D721Med (cell line): ENCODE results near the gene SOD2.

Experiments used
- DNase-seq: peaks from one replicate; pipeline ENCODE4 v3.0.0; 2011; ENCODE audit warnings: low spot score; ENCODE audit not compliant: insufficient read length
- FAIRE-seq: peaks from 2 replicates; lab custom pipeline; 2011; peaks lifted over from hg19 to GRCh38; lab: Jason Lieb, UNC
- TF ChIP-seq, protein P1 (sequence below): IDR thresholded peaks from 2 replicates; pipeline ENCODE4 v1.5.1; 2012; ENCODE audit warnings: mild to moderate bottlenecking, control low read depth; ENCODE audit not compliant: insufficient read depth; ENCODE audit errors: missing control alignments

SOD2 gene

GRCh38 chr6:159655409-159655988 lies 37.5 kb downstream of the SOD2 start:
- DNase-seq (no peak), FAIRE-seq (no peak)
- TF ChIP-seq, protein P1, sequence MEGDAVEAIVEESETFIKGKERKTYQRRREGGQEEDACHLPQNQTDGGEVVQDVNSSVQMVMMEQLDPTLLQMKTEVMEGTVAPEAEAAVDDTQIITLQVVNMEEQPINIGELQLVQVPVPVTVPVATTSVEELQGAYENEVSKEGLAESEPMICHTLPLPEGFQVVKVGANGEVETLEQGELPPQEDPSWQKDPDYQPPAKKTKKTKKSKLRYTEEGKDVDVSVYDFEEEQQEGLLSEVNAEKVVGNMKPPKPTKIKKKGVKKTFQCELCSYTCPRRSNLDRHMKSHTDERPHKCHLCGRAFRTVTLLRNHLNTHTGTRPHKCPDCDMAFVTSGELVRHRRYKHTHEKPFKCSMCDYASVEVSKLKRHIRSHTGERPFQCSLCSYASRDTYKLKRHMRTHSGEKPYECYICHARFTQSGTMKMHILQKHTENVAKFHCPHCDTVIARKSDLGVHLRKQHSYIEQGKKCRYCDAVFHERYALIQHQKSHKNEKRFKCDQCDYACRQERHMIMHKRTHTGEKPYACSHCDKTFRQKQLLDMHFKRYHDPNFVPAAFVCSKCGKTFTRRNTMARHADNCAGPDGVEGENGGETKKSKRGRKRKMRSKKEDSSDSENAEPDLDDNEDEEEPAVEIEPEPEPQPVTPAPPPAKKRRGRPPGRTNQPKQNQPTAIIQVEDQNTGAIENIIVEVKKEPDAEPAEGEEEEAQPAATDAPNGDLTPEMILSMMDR = no peak

DNA sequence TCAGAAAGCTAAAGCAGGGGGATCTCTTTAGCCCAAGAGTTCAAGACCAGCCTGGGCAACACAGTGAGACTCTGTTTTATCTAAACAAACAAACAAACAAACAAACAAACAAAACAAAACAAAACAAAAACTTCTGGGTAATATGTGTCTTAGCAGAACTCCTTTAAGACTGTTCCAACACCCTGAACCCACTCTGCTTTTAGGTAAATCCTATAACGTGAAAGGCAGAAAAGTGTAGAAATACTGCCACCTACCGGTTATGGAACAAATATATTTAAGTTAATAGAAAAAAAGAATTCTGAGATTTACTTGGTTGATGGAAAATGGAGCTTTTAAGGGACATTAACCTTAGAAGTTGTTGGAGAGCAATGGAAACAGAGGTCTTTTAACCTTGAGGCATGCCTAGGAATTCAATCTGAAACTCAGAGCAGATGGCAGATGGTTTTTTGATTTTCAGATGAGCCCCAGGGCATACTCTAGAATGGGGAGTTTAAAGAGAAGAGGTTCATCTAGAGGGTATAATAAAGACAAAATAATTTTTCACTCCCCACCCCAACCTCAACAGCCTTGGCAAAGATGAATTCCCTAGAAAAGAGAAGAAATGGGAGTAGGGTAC lies 38.5 kb downstream of the SOD2 start:
- TF ChIP-seq, protein P1 = peak; percentile 77
- FAIRE-seq = no peak
- no peak for DNase-seq

DNA sequence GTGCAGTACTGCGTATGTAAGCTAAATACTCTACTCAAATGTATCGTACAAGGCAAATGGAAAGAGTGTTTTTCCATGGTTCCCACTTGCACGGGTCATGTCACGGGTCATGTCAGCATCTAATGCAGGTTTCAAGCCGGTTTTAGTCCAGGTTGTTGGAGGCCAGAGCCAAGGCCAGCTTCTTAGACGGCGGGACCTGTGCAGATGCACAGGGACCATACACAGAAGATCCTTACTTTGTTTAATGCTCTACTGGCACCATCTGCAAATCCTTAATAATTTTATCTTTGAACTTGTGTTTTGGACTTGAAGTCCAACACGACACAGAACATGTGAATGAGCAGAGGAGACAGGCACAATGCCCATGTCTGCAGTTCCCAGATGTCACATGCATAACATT lies 42.7 kb downstream of the SOD2 start:
- FAIRE-seq (no peak), DNase-seq (no peak)
- TF ChIP-seq, protein P1 = no peak

GRCh38 chr6:159649441-159649840 lies 43.6 kb downstream of the SOD2 start:
- no peak for FAIRE-seq
- TF ChIP-seq, protein P1 = no peak
- no peak for DNase-seq

DNA sequence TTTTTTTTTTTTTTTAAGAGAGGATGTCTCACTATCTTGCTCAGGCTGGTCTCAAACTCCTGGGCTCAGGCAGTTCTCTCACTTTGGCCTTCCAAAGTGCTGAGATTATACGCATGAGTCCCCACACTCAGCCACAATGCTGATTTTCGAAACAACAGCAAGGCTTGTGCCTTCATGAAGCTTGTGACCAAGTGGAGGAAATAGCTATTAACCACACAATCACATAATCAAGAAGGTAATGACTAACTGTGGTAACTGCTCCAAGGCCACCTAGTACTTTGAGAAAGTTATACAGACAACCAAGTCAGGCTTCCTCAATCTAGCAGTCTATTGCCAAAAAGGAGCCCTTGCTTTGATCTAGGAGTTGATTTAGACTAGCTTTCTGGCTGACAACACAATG lies 46.3 kb downstream of the SOD2 start:
- no peak for FAIRE-seq
- TF ChIP-seq, protein P1 = no peak
- no peak for DNase-seq

DNA sequence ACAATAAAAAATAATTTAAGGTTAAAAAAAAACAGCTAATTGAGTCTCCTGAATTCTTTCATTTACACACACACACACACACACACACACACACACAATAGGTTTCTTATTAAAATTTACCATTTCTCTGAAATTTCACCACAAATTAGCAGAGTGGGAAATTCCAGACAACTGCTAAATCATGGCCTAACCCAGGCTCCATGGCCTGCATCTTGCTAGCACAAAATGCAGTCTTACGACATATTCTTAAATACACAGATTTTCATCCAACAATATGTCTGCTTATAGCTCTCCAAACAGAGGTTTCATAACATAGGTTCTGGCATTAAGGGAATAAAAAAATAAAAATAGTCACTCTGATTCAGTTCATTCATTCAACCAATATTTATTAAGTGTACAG lies 46.9 kb downstream of the SOD2 start:
- FAIRE-seq = no peak
- TF ChIP-seq, protein P1 = no peak

GRCh38 chr6:159645640-159646039 lies 47.4 kb downstream of the SOD2 start:
- DNase-seq (no peak), FAIRE-seq (no peak)
- TF ChIP-seq, protein P1 = no peak

More for the DNA sequence above, 46.9 kb downstream of the SOD2 start:
- no peak for DNase-seq
